Activated naive CD8-positive, alpha-beta T cell treated with anti-CD3 and anti-CD28 coated beads, Interleukin-2, amount 50 U/mL, for 16 hours (primary cell): Measurements from ENCODE around the gene IFT172.
A peak's percentile ranks its signal among the peaks of the same experiment; 100 is the strongest.

Experiments
- DNase-seq: peaks from one replicate; pipeline ENCODE4 v3.0.0-alpha.2; 2020; ENCODE audit warnings: low read depth, low spot score

IFT172 gene

GRCh38 chr2:27422958-27423357, 66.6 kb downstream of the IFT172 start:
- no peak for DNase-seq

- DNase-seq = no peak
These were observed 67.8 kb downstream of the IFT172 start for GRCh38 chr2:27421660-27422250.

- DNase-seq = no peak
These were observed 68.5 kb downstream of the IFT172 start for GRCh38 chr2:27420996-27421395.

- DNase-seq = no peak
These were observed 73.4 kb downstream of the IFT172 start for GRCh38 chr2:27416151-27416550.

- DNase-seq = no peak
These were observed 77.0 kb downstream of the IFT172 start for GRCh38 chr2:27412419-27413152.

GRCh38 chr2:27409321-27410073, 80.0 kb downstream of the IFT172 start, which contains the start of gene PPM1G:
Gene PPM1G (minus strand): TSS chr2:27409591. CDS start chr2:27409422, 169 bp downstream.
- peak; percentile 90 for DNase-seq

GRCh38 chr2:27408601-27409320, 80.8 kb downstream of the IFT172 start:
- DNase-seq = no peak

GRCh38 chr2:27407798-27408491, 81.6 kb downstream of the IFT172 start:
- DNase-seq = no peak

- DNase-seq = no peak
These were observed 89.0 kb downstream of the IFT172 start for GRCh38 chr2:27400348-27401135.

GRCh38 chr2:27398962-27399361, 90.6 kb downstream of the IFT172 start:
- no peak for DNase-seq
